ENCODE data around the gene RBMS2. TPM values are rescaled to one million over a fixed set of nuclear protein-coding genes. Genes with fewer than 3 reads are reported as not detected.

RBMS2 gene
- total and polyA plus RNA-seq, 2 experiments from 2014 or later = 28.7 TPM

DNA sequence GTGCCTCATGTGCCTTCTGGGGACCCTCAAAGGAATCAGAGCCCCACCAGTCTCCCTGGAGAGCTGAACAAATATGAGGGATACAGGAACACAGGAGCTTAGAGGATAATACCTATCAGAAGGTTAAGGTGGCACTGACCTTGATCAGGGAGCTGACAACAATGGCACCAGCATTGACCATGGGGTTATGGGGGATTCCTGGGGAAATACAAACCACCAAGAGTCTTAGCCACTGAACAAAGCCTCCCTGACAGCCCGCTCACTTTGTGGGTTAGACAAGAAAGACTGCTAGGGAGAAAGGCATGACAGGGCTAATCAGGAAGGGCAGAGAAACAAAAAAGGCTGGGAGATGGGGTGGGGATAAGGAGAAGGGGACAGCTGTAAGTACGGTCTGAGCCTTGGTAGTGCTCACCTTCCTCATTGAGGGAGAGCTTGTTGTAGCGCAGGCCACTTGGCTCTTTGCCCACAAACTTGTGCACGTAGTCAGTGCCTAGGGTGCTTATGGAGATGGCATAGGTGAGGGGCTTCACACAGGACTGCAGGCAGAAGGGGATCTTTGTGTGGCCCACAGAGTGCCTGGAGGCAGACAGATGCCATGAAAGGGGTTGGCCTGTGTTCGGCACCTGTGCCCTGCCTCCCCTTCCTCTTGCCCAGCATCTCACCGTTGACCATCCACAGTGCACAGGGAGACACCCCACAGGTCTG lies 43.9 kb upstream of the RBMS2 start:
- H3K4me2 ChIP-seq (ENCODE audit: unreplicated experiment) = no peak overlapping the region
- H3K79me2 ChIP-seq (ENCODE audit: insufficient read depth) = no peaks in the 10 kb centered on the region
- no peak for DNase-seq
- H4K20me1 ChIP-seq (ENCODE audit: insufficient read depth) = no peaks in the 10 kb centered on the region
- no peak overlapping the region for H3K27ac ChIP-seq
- H2AFZ ChIP-seq = no peak overlapping the region
- H3K4me3 ChIP-seq = no peak overlapping the region
- H3K9me3 ChIP-seq (ENCODE audit: low read depth) = no peaks in the 10 kb centered on the region
- no peaks in the 10 kb centered on the region for H3K9me2 ChIP-seq (ENCODE audit: insufficient read depth)
- no peaks in the 10 kb centered on the region for H3K27me3 ChIP-seq (replicated peaks; ENCODE audit: insufficient read depth)
- H3K9ac ChIP-seq = no peak overlapping the region
- in situ Hi-C loops (cut with MboI) = no loop called here
- WGBS, 2 experiments (ENCODE audit: low coverage in 1 of 2, low lambda C conversion rate in 2 of 2, missing lambda C conversion rate in 2 of 2) = 80 to 84% methylated on average over 6 of the region's 6 CpGs
- H3K4me1 ChIP-seq (ENCODE audit: insufficient read depth) = no peaks in the 10 kb centered on the region
- no peaks in the 10 kb centered on the region for H3K36me3 ChIP-seq (ENCODE audit: low read depth)
- no peaks in the 10 kb centered on the region for H3F3A ChIP-seq (ENCODE audit: insufficient read depth)
- TF ChIP-seq EZH2 (IDR thresholded peaks at IDR 0.05; ENCODE audit: insufficient read depth, poor library complexity, severe bottlenecking) = no peak
- no peak for TF ChIP-seq EZH2phosphoT487 (IDR thresholded peaks at IDR 0.05; ENCODE audit: insufficient read depth, low read depth)

DNA sequence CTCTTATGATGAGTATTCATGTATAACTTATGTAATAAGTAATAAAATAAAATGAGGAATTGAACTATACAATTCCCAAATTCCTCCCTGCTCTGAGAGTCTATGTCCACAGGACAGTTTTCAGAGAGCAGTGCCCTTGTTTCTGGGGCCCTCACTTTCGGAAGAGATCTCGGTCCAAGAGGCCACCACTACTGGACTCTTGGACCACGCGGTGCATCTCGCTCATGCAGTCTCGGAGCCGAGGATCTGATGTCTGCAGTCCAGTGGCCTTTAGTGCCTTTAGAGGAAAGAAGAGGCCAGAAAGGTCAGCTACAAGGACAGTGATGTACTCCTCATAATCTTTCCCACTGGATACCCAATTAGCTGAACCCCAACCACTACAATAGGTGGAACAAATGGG lies 42.0 kb upstream of the RBMS2 start:
- no peak overlapping the region for H3K4me2 ChIP-seq (ENCODE audit: unreplicated experiment)
- H3K4me1 ChIP-seq (ENCODE audit: insufficient read depth) = no peaks in the 10 kb centered on the region
- no peak for DNase-seq
- no peaks in the 10 kb centered on the region for H4K20me1 ChIP-seq (ENCODE audit: insufficient read depth)
- no peak overlapping the region for H3K4me3 ChIP-seq
- no peaks in the 10 kb centered on the region; the same call in 1 of the 2 replicates for H3F3A ChIP-seq (ENCODE audit: insufficient read depth)
- H3K27me3 ChIP-seq (replicated peaks; ENCODE audit: insufficient read depth) = no peaks in the 10 kb centered on the region
- no peaks in the 10 kb centered on the region for H3K36me3 ChIP-seq (ENCODE audit: low read depth)
- no peak overlapping the region for H3K27ac ChIP-seq
- WGBS, 2 experiments (ENCODE audit: low coverage in 1 of 2, low lambda C conversion rate in 2 of 2, missing lambda C conversion rate in 2 of 2) = 96 to 97% methylated on average over 7 of the region's 7 CpGs
- no peak for TF ChIP-seq EZH2phosphoT487 (IDR thresholded peaks at IDR 0.05; ENCODE audit: insufficient read depth, low read depth)
- TF ChIP-seq EZH2 (IDR thresholded peaks at IDR 0.05; ENCODE audit: insufficient read depth, poor library complexity, severe bottlenecking) = no peak
- H2AFZ ChIP-seq = no peak overlapping the region
- H3K79me2 ChIP-seq (ENCODE audit: insufficient read depth) = no peaks in the 10 kb centered on the region
- no peak overlapping the region for H3K9ac ChIP-seq
- no peaks in the 10 kb centered on the region for H3K9me2 ChIP-seq (ENCODE audit: insufficient read depth)
- in situ Hi-C loops (cut with MboI) = no loop called here
- H3K9me3 ChIP-seq (ENCODE audit: low read depth) = no peaks in the 10 kb centered on the region

- Histone ChIP-seq H3K27me3 (replicated peaks; ENCODE audit: insufficient read depth) (no peaks in the 10 kb centered on the region), H3K27ac (no peak overlapping the region), H4K20me1 (ENCODE audit: insufficient read depth) (no peaks in the 10 kb centered on the region), H3K9me2 (ENCODE audit: insufficient read depth) (no peaks in the 10 kb centered on the region), H2AFZ (no peak overlapping the region), H3K9me3 (ENCODE audit: low read depth) (no peaks in the 10 kb centered on the region), H3K4me1 (ENCODE audit: insufficient read depth) (no peaks in the 10 kb centered on the region), H3K4me3 (no peak overlapping the region), H3K79me2 (ENCODE audit: insufficient read depth) (no peaks in the 10 kb centered on the region), H3K9ac (no peak overlapping the region), H3K4me2 (ENCODE audit: unreplicated experiment) (no peak overlapping the region), H3K36me3 (ENCODE audit: low read depth) (no peaks in the 10 kb centered on the region), H3F3A (ENCODE audit: insufficient read depth) (no peaks in the 10 kb centered on the region; the same call in 1 of the 2 replicates)
- TF ChIP-seq EZH2 (IDR thresholded peaks at IDR 0.05; ENCODE audit: insufficient read depth, poor library complexity, severe bottlenecking) = no peak
- no peak for TF ChIP-seq EZH2phosphoT487 (IDR thresholded peaks at IDR 0.05; ENCODE audit: insufficient read depth, low read depth)
- in situ Hi-C loops (cut with MboI) = no loop called here
- WGBS, 2 experiments (ENCODE audit: low coverage in 1 of 2, low lambda C conversion rate in 2 of 2, missing lambda C conversion rate in 2 of 2) = 91 to 94% methylated on average over 1 of the region's 1 CpG
- DNase-seq = no peak
Measured at GRCh38 chr12:56484566-56484965, 37.1 kb upstream of the RBMS2 start.

- no peak overlapping the region for H3K4me2 ChIP-seq (ENCODE audit: unreplicated experiment)
- no peaks in the 10 kb centered on the region for H3K79me2 ChIP-seq (ENCODE audit: insufficient read depth)
- H2AFZ ChIP-seq = no peak overlapping the region
- no peaks in the 10 kb centered on the region for H4K20me1 ChIP-seq (ENCODE audit: insufficient read depth)
- in situ Hi-C loops (cut with MboI) = no loop called here
- no peaks in the 10 kb centered on the region for H3K4me1 ChIP-seq (ENCODE audit: insufficient read depth)
- WGBS, 2 experiments (ENCODE audit: low coverage in 1 of 2, low lambda C conversion rate in 2 of 2, missing lambda C conversion rate in 2 of 2) = 82 to 84% methylated on average over 12 of the region's 12 CpGs
- TF ChIP-seq EZH2 (IDR thresholded peaks at IDR 0.05; ENCODE audit: insufficient read depth, poor library complexity, severe bottlenecking) = no peak
- no peak for TF ChIP-seq EZH2phosphoT487 (IDR thresholded peaks at IDR 0.05; ENCODE audit: insufficient read depth, low read depth)
- H3K9me3 ChIP-seq (ENCODE audit: low read depth) = no peaks in the 10 kb centered on the region
- no peaks in the 10 kb centered on the region; the same call in 1 of the 2 replicates for H3F3A ChIP-seq (ENCODE audit: insufficient read depth)
- DNase-seq = peak; percentile 5
- H3K36me3 ChIP-seq (ENCODE audit: low read depth) = no peaks in the 10 kb centered on the region
- no peaks in the 10 kb centered on the region for H3K9me2 ChIP-seq (ENCODE audit: insufficient read depth)
- H3K27me3 ChIP-seq (replicated peaks; ENCODE audit: insufficient read depth) = peaks cover 13% of the 10 kb centered on the region
- H3K27ac ChIP-seq = no peak overlapping the region
- H3K9ac ChIP-seq = no peak overlapping the region
- H3K4me3 ChIP-seq = no peak overlapping the region
Measured at GRCh38 chr12:56486694-56487093, 34.9 kb upstream of the RBMS2 start.

Measured in GM23248 (cell line).